Stimulated activated CD4-positive, alpha-beta T cell treated with anti-CD3 and anti-CD28 coated beads, Interleukin-1b, Interleukin-23, amount 100 ng/mL, for 24 hours (primary cell): ENCODE measurements around the gene CDH4.

ENCODE experiments used
- DNase-seq, 4 experiments: peaks; one replicate each; pipeline ENCODE4 v3.0.0-alpha.2; 2020; ENCODE audit warnings: low read depth in 4 of 4, low spot score in 1 of 4

Gene CDH4

GRCh38 chr20:61325718-61326117, 73.7 kb downstream of the CDH4 start:
- no peak for DNase-seq

- no peak for DNase-seq
Measured at GRCh38 chr20:61328911-61329558, 77.0 kb downstream of the CDH4 start.

GRCh38 chr20:61330441-61330840, 78.4 kb downstream of the CDH4 start:
- DNase-seq, result no peak

DNA sequence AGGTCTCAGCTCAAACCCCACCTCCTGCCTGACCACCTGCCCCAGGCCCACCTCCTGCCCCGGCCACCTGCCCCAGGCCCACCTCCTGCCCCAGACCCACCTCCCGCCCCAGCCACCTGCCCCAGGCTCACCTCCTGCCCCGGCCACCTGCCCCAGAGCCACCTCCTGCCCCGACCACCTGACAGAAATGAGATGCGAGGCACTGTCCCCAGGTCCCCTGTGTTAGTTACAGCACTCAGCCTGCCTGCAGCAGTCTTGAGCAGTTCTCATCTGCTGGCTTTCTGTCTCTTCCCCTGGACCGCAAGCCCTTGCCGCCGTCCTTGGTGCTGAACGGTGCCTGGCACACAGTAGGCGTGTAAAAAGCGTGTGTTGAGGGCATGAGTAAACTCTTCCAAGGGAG, 79.5 kb downstream of the CDH4 start:
- DNase-seq, result no peak

- DNase-seq, result no peak
Measured at GRCh38 chr20:61332016-61332975, 80.2 kb downstream of the CDH4 start.

GRCh38 chr20:61333484-61334108, 81.5 kb downstream of the CDH4 start:
- no peak for DNase-seq

GRCh38 chr20:61340157-61340556, 88.1 kb downstream of the CDH4 start:
- DNase-seq, result no peak

DNA sequence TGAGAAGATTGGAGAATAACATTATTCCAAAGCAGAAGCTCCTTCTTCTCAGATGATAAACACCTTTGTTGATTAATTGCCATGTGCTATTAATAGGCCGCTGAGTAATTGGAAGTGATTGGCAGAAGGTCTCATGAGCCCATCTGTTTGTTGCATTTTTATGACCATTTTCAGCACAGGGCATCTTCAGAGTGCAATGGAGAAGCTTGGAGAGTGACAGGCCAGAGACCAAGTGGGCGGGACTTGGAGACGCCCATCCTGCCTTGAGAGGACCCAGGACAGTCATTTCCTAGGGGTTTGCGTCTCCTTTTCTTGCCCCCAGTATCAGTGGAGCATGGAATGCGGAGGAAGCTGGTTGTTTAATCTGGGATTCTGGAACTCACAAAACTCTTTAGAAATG, 89.5 kb downstream of the CDH4 start:
- no peak for DNase-seq

DNA sequence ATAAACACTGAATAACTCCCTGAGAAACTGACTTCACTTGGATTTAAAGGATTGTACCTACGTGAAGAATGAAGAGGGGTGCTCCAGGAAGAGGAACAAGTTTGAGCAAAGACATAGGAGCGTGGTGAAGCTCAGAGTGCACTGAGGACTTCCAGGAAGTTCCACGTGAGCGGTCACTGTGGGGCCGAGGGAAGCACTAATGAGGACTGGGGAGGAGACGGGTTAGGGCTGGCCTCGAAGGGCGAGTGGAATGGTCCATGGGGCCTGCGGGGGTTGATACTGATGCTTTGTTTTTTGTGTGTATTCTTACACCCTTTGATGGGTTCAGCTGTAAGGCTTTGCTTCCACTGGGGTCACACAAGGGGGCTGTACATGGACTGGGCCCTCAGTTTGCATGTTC, 91.9 kb downstream of the CDH4 start:
- no peak for DNase-seq

DNA sequence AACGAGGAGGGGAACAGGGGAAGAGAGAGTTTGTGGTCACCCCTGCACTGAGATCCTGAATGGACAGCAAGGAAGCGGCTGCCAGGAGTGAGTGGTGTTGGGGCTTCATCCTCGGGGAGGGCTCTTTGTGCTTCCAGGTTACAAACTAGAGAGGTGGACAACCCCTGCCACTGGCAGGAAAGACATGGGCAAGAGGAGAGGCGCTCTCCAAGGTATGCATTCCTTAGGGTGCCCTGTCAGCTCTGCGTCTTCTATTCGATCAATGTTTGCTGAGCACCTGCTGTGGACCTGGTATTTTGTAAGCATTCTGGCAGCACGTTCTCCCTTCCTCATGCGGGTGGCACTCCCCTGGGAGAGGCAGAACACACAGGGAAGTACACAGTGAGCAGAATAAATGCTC, 93.6 kb downstream of the CDH4 start:
- no peak for DNase-seq

GRCh38 chr20:61346996-61347395, 94.9 kb downstream of the CDH4 start:
- no peak for DNase-seq

- DNase-seq, result no peak
Measured at GRCh38 chr20:61347443-61347842, 95.4 kb downstream of the CDH4 start.

- DNase-seq, result no peak
Measured at GRCh38 chr20:61349447-61350165, 97.5 kb downstream of the CDH4 start.

- DNase-seq, result no peak
Measured at GRCh38 chr20:61350500-61351250, 98.6 kb downstream of the CDH4 start.

GRCh38 chr20:61352346-61353260, 100.5 kb downstream of the CDH4 start:
- DNase-seq, result no peak

DNA sequence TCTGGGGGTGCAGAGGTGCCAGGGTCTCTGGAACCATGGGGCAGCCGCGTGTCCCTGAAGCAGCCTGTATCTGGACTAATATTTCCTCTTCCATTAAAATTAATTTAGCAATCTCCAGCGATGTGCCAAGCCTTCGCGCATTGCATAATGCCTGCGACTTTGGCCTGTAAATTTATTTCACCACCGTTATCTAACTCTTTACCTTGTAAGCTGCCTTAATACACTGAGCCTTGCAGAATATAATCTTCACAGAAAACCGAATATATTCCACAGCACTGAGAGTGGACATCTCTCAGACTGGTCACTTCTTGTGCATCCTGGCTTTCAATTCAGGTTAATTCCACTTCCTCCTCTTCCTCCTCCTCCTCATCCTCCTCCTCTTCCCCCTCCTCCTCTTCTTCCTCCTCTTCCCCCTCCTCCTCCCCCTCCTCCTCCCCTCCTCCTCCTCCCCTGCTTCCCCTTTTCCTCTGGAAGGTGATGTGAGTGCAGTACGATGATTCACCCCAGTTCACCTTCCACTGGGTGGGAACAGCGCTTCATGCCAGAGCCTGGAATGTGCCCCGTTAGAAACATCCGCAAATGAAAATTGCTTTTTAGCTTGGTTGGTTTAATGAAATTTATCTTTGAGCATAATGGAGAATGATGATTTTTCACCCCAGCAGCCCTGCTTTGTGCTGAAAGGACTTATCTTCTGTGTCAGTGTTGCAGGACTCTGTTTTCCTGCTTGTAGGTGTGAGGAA, 101.4 kb downstream of the CDH4 start:
- DNase-seq, result no peak

GRCh38 chr20:61354001-61354390, 101.9 kb downstream of the CDH4 start:
- DNase-seq, result no peak

GRCh38 chr20:61354501-61354900, 102.4 kb downstream of the CDH4 start:
- DNase-seq, result no peak
